GM12891 (cell line): ENCODE measurements around the gene DAO.

Experiments used
- POLR2A ChIP-seq: IDR thresholded peaks from 2 replicates; pipeline ENCODE4 v1.6.1; 2011; ENCODE audit warnings: low read depth, low read length, control low read depth
- POLR2AphosphoS5 ChIP-seq: IDR thresholded peaks from 2 replicates; pipeline ENCODE4 v1.6.1; 2011; ENCODE audit warnings: low read depth, low read length, control low read depth

- no peak for TF ChIP-seq POLR2A
- TF ChIP-seq POLR2AphosphoS5, result no peak
Measured at GRCh38 chr12:108930155-108930554, 50.3 kb downstream of the DAO start.
